T-cell (primary cell): ENCODE measurements around the gene FNDC10. TPM values are rescaled to one million over a fixed set of nuclear protein-coding genes. Genes with fewer than 3 reads are reported as not detected.
"Not testable (repeated sequence)": the region's sequence is repeated elsewhere in the genome, so short reads cannot be mapped to it uniquely, and the experiment has no call there.

ENCODE experiments used
- ATAC-seq, 4 experiments: fragments of 200-7000 bp in 3 of 4; fragments of 150-1000 bp in 1 of 4; cut with Tn5 transposase; replicated peaks in 1 of 4; 1 replicate in 3 of 4; 2 replicates in 1 of 4; pipeline ENCODE4 v1.10.0; 2021; ENCODE audit warnings: moderate library complexity in 3 of 4, mild to moderate bottlenecking in 2 of 4, moderate number of reproducible peaks in 1 of 4
- CTCF ChIA-PET, 2 donors: fragments of 300-600 bp; sonication (Branson Sonifier 250); formaldehyde crosslinking; loops; one replicate each; lab custom pipeline; 2022; ENCODE audit warnings: antibody characterized with exemption in 2 of 2; lab: Charles Lee
- POLR2A ChIA-PET, 2 donors: fragments of 300-600 bp; sonication (Branson Sonifier 250); formaldehyde crosslinking; loops; one replicate each; lab custom pipeline; 2022; ENCODE audit warnings: antibody characterized with exemption in 2 of 2; lab: Charles Lee
- DNase-seq, 35 experiments: peaks; one replicate each; pipeline versions ENCODE4 v3.0.0 to v3.0.0-alpha.2; 2013 to 2023
- H3K27ac ChIP-seq: one replicate; pipeline ENCODE4 v1.5.1; 2013; ENCODE audit warnings: low read length
- H3K27me3 ChIP-seq, 2 experiments: replicated peaks in 1 of 2; 1 replicate in 1 of 2; 2 replicates in 1 of 2; pipeline versions ENCODE4 v1.6.1 to v1.7.0; 2013; ENCODE audit warnings: low read length in 1 of 2, mixed read lengths in 1 of 2; ENCODE audit not compliant: control insufficient read depth in 2 of 2, insufficient read depth in 2 of 2; ENCODE audit errors: extremely low read depth in 1 of 2
- H3K36me3 ChIP-seq, 2 donors: 1 replicate in 1 of 2; 2 replicates in 1 of 2; pipeline versions ENCODE4 v1.6.1 to v1.7.0; 2013; ENCODE audit warnings: low read length in 1 of 2; ENCODE audit not compliant: control insufficient read depth in 2 of 2, insufficient read depth in 1 of 2; ENCODE audit errors: extremely low read depth in 1 of 2
- H3K4me1 ChIP-seq, 2 experiments: 1 replicate in 1 of 2; 2 replicates in 1 of 2; pipeline versions ENCODE4 v1.6.1 to v1.7.0; 2013; ENCODE audit warnings: low read length in 2 of 2, mixed read lengths in 1 of 2; ENCODE audit not compliant: insufficient read depth in 2 of 2, control insufficient read depth in 1 of 2; ENCODE audit errors: extremely low read depth in 1 of 2
- H3K4me3 ChIP-seq, 2 donors: 1 replicate in 1 of 2; 2 replicates in 1 of 2; pipeline versions ENCODE4 v1.5.1 to v1.7.0; 2013; ENCODE audit warnings: mild to moderate bottlenecking in 2 of 2, low read length in 1 of 2, moderate library complexity in 1 of 2; ENCODE audit not compliant: control insufficient read depth in 1 of 2; ENCODE audit errors: extremely low read depth in 1 of 2
- H3K9me3 ChIP-seq: 2 replicates; pipeline ENCODE4 v1.7.0; 2013
- H3K27ac Mint-ChIP-seq, 2 donors: one replicate each; pipeline ENCODE4 v1.8.0; 2020 to 2021; ENCODE audit warnings: mild to moderate bottlenecking in 2 of 2, mixed read lengths in 2 of 2
- H3K27me3 Mint-ChIP-seq, 2 donors: one replicate each; pipeline ENCODE4 v1.8.0; 2021 to 2022; ENCODE audit warnings: mixed read lengths in 2 of 2
- H3K36me3 Mint-ChIP-seq: one replicate; pipeline ENCODE4 v1.8.0; 2021; ENCODE audit warnings: mixed read lengths
- H3K4me1 Mint-ChIP-seq, 3 donors: one replicate each; pipeline ENCODE4 v1.8.0; 2020 to 2022; ENCODE audit warnings: mixed read lengths in 3 of 3, mild to moderate bottlenecking in 1 of 3
- H3K4me3 Mint-ChIP-seq, 3 donors: one replicate each; pipeline ENCODE4 v1.8.0; 2020 to 2022; ENCODE audit warnings: mild to moderate bottlenecking in 3 of 3, mixed read lengths in 3 of 3, moderate library complexity in 3 of 3
- H3K9me3 Mint-ChIP-seq, 3 donors: one replicate each; pipeline ENCODE4 v1.8.0; 2020 to 2022; ENCODE audit warnings: mixed read lengths in 3 of 3
- WGBS: methylation state at CpG from one replicate; pipeline ENCODE4 v1.1.5; 2013; ENCODE audit warnings: missing lambda C conversion rate; ENCODE audit not compliant: insufficient coverage; 5-methylcytosine and 5-hydroxymethylcytosine counted together
- total RNA-seq, 35 experiments: library from RNA in 6 of 35; stranded (reverse) in 6 of 35; fragments of 120-200 nt in 1 of 35; gene quantifications; one replicate each; pipeline versions ENCODE4 v1.2.1 to v1.2.4 and lab custom pipeline; 2013 to 2026

The FNDC10 gene
- total RNA-seq, 5 donors from 2014 or later (not counting 1 experiment from before 2014, with no cell fraction given), result 2.1 to 6.3 (median 5.9) TPM

GRCh38 chr1:1639368-1639767 lies 39.4 kb upstream of the FNDC10 start:
- H3K4me3 ChIP-seq, ATAC-seq, H3K27me3 Mint-ChIP-seq, H3K4me1 Mint-ChIP-seq, H3K36me3 Mint-ChIP-seq, CTCF ChIA-PET, H3K27me3 ChIP-seq, DNase-seq, POLR2A ChIA-PET, H3K4me3 Mint-ChIP-seq, H3K27ac ChIP-seq, H3K9me3 ChIP-seq, H3K4me1 ChIP-seq, H3K9me3 Mint-ChIP-seq, H3K27ac Mint-ChIP-seq: not testable (repeated sequence)
- 98% methylated on average over 16 of the region's 16 CpGs for WGBS
- peaks cover 0 to 11% of the 10 kb centered on the region in 2 donors for H3K36me3 ChIP-seq

GRCh38 chr1:1638528-1638927 lies 38.6 kb upstream of the FNDC10 start:
- H3K4me3 Mint-ChIP-seq, H3K27me3 Mint-ChIP-seq, H3K9me3 Mint-ChIP-seq, H3K27me3 ChIP-seq, H3K4me3 ChIP-seq, H3K27ac Mint-ChIP-seq, H3K4me1 Mint-ChIP-seq, H3K4me1 ChIP-seq, POLR2A ChIA-PET, ATAC-seq, H3K36me3 Mint-ChIP-seq, CTCF ChIA-PET, H3K9me3 ChIP-seq, H3K27ac ChIP-seq, DNase-seq: not testable (repeated sequence)
- WGBS, result 100% methylated on average over 1 of the region's 13 CpGs
- H3K36me3 ChIP-seq, result peaks cover 0 to 11% of the 10 kb centered on the region in 2 donors

- ATAC-seq, H3K27ac ChIP-seq, H3K4me1 Mint-ChIP-seq, H3K36me3 Mint-ChIP-seq, H3K27ac Mint-ChIP-seq, H3K4me3 Mint-ChIP-seq, H3K27me3 ChIP-seq, H3K4me3 ChIP-seq, H3K9me3 ChIP-seq, H3K4me1 ChIP-seq, H3K9me3 Mint-ChIP-seq, POLR2A ChIA-PET, H3K27me3 Mint-ChIP-seq, DNase-seq, CTCF ChIA-PET: not testable (repeated sequence)
- peaks cover 0 to 11% of the 10 kb centered on the region in 2 donors for H3K36me3 ChIP-seq
- no CpG with 5 or more reads among the region's 14 CpGs for WGBS
Measured at GRCh38 chr1:1637479-1637875, 37.5 kb upstream of the FNDC10 start.

GRCh38 chr1:1636621-1637478 lies 36.9 kb upstream of the FNDC10 start:
- H3K4me1 Mint-ChIP-seq, H3K4me3 Mint-ChIP-seq: not testable (repeated sequence)
- WGBS, result 95% methylated on average over 26 of the region's 37 CpGs

GRCh38 chr1:1634613-1635012 lies 34.7 kb upstream of the FNDC10 start:
- H3K4me1 Mint-ChIP-seq, H3K4me3 Mint-ChIP-seq, H3K27ac Mint-ChIP-seq, H3K27ac ChIP-seq, ATAC-seq, DNase-seq, H3K9me3 ChIP-seq, CTCF ChIA-PET, H3K4me3 ChIP-seq, POLR2A ChIA-PET, H3K27me3 Mint-ChIP-seq, H3K9me3 Mint-ChIP-seq, H3K36me3 Mint-ChIP-seq: not testable (repeated sequence)
- H3K4me1 ChIP-seq, result peaks cover 0 to 23% of the 10 kb centered on the region in 2 experiments
- peaks cover 0 to 13% of the 10 kb centered on the region in 2 experiments for H3K27me3 ChIP-seq
- peaks cover 0 to 11% of the 10 kb centered on the region in 2 donors for H3K36me3 ChIP-seq
- 94% methylated on average over 6 of the region's 13 CpGs for WGBS

More at GRCh38 chr1:1636621-1637478, 36.9 kb upstream of the FNDC10 start:
- ATAC-seq, POLR2A ChIA-PET, H3K9me3 Mint-ChIP-seq, H3K27me3 ChIP-seq, H3K27me3 Mint-ChIP-seq, H3K27ac ChIP-seq, H3K4me3 ChIP-seq, H3K4me1 ChIP-seq, H3K27ac Mint-ChIP-seq, CTCF ChIA-PET, H3K9me3 ChIP-seq, H3K36me3 Mint-ChIP-seq, DNase-seq: not testable (repeated sequence)
- peaks cover 0 to 11% of the 10 kb centered on the region in 2 donors for H3K36me3 ChIP-seq

- H3K4me3 ChIP-seq, POLR2A ChIA-PET: not testable (repeated sequence)
Measured at GRCh38 chr1:1633409-1633808, 33.5 kb upstream of the FNDC10 start.

More at GRCh38 chr1:1633409-1633808, 33.5 kb upstream of the FNDC10 start:
- no CpG with 5 or more reads among the region's 35 CpGs for WGBS
- CTCF ChIA-PET, DNase-seq, H3K36me3 ChIP-seq, H3K27ac Mint-ChIP-seq, H3K9me3 Mint-ChIP-seq, H3K27ac ChIP-seq, H3K4me3 Mint-ChIP-seq, H3K9me3 ChIP-seq, ATAC-seq, H3K27me3 Mint-ChIP-seq, H3K4me1 Mint-ChIP-seq, H3K36me3 Mint-ChIP-seq: not testable (repeated sequence)
- H3K4me1 ChIP-seq, result peaks cover 0 to 31% of the 10 kb centered on the region in 2 experiments
- peaks cover 0 to 13% of the 10 kb centered on the region in 2 experiments for H3K27me3 ChIP-seq
